ENCODE data around the gene DEK.
"Not testable (repeated sequence)": the region's sequence is repeated elsewhere in the genome, so short reads cannot be mapped to it uniquely, and the experiment has no call there.

The DEK gene

GRCh38 chr6:18234564-18234963 lies 29.8 kb downstream of the DEK start:
- no peak for DNase-seq

- not testable (repeated sequence) for DNase-seq
Observed at GRCh38 chr6:18233770-18234169, 30.6 kb downstream of the DEK start.

GRCh38 chr6:18231856-18232255 lies 32.5 kb downstream of the DEK start:
- DNase-seq, result not testable (repeated sequence)

GRCh38 chr6:18228590-18228989 lies 35.7 kb downstream of the DEK start:
- DNase-seq, result not testable (repeated sequence)

- DNase-seq, result not testable (repeated sequence)
Observed at GRCh38 chr6:18227166-18227565, 37.2 kb downstream of the DEK start.

- DNase-seq, result not testable (repeated sequence)
Observed at GRCh38 chr6:18226451-18227105, 37.8 kb downstream of the DEK start.

GRCh38 chr6:18221288-18221615 lies 43.1 kb downstream of the DEK start:
- DNase-seq, result no peak

- DNase-seq, result no peak
Observed at GRCh38 chr6:18219591-18219990, 44.7 kb downstream of the DEK start.

GRCh38 chr6:18218233-18218632 lies 46.1 kb downstream of the DEK start:
- no peak for DNase-seq

- DNase-seq, result no peak
Observed at GRCh38 chr6:18216411-18216810, 47.9 kb downstream of the DEK start.

GRCh38 chr6:18215436-18215835 lies 48.9 kb downstream of the DEK start:
- DNase-seq, result no peak

GRCh38 chr6:18214003-18214402 lies 50.3 kb downstream of the DEK start:
- DNase-seq, result no peak

- DNase-seq, result peak in 1 of 6 experiments; percentile 12
Observed at GRCh38 chr6:18213439-18213838, 50.9 kb downstream of the DEK start.

GRCh38 chr6:18212231-18212630 lies 52.1 kb downstream of the DEK start:
- no peak for DNase-seq

GRCh38 chr6:18211338-18211737 lies 53.0 kb downstream of the DEK start:
- no peak for DNase-seq

GRCh38 chr6:18210707-18211106 lies 53.6 kb downstream of the DEK start:
- DNase-seq, result no peak

GRCh38 chr6:18209539-18210197 lies 54.7 kb downstream of the DEK start:
- no peak for DNase-seq

- not testable (repeated sequence) for DNase-seq
Observed at GRCh38 chr6:18208778-18209177, 55.6 kb downstream of the DEK start.

GRCh38 chr6:18207949-18208348 lies 56.4 kb downstream of the DEK start:
- no peak for DNase-seq

- no peak for DNase-seq
Observed at GRCh38 chr6:18207438-18207837, 56.9 kb downstream of the DEK start.

GRCh38 chr6:18206591-18206990 lies 57.7 kb downstream of the DEK start:
- DNase-seq, result no peak

- DNase-seq, result no peak
Observed at GRCh38 chr6:18204691-18205090, 59.6 kb downstream of the DEK start.

GRCh38 chr6:18203786-18204185 lies 60.5 kb downstream of the DEK start:
- no peak for DNase-seq

GRCh38 chr6:18192026-18192425 lies 72.3 kb downstream of the DEK start:
- DNase-seq, result no peak

GRCh38 chr6:18189196-18189595 lies 75.1 kb downstream of the DEK start:
- DNase-seq, result no peak

Data from stimulated activated naive CD4-positive, alpha-beta T cell (primary cell).